HepG2 (cell line): ENCODE measurements around the gene INAFM2. TPM values are rescaled to one million over a fixed set of nuclear protein-coding genes. Genes with fewer than 3 reads are reported as not detected.

Experiments used
- ARNT2 ChIP-seq: sonication (generic); formaldehyde crosslinking; IDR thresholded peaks from 2 replicates; pipeline ENCODE4 v1.8.0; 2022; ENCODE audit warnings: mild to moderate bottlenecking, low read depth, missing genetic modification reagents, moderate library complexity
- DZIP1 ChIP-seq: sonication (generic); formaldehyde crosslinking; IDR thresholded peaks from 2 replicates; pipeline ENCODE4 v1.5.0; 2020; ENCODE audit warnings: mild to moderate bottlenecking, missing genetic modification reagents
- EZH2 ChIP-seq: conservative IDR thresholded peaks from 2 replicates; pipeline ENCODE4 v1.6.1; 2012; ENCODE audit warnings: mild to moderate bottlenecking, low read depth, low read length, moderate library complexity
- GRHL1 ChIP-seq: sonication (generic); formaldehyde crosslinking; conservative IDR thresholded peaks from 2 replicates; pipeline ENCODE4 v1.8.0; 2022; ENCODE audit warnings: missing genetic modification reagents
- ISL2 ChIP-seq: sonication (generic); formaldehyde crosslinking; IDR thresholded peaks from 2 replicates; pipeline ENCODE4 v1.5.0; 2020; ENCODE audit warnings: missing genetic modification reagents
- LBX2 ChIP-seq: sonication (generic); formaldehyde crosslinking; IDR thresholded peaks from 2 replicates; pipeline ENCODE4 v1.5.0; 2020; ENCODE audit warnings: missing genetic modification reagents, mild to moderate bottlenecking, borderline replicate concordance
- REL ChIP-seq: sonication (generic); formaldehyde crosslinking; conservative IDR thresholded peaks from 2 replicates; pipeline ENCODE4 v1.8.0; 2022; ENCODE audit warnings: mild to moderate bottlenecking, missing genetic modification reagents, moderate library complexity
- ZBTB2 ChIP-seq: sonication (generic); formaldehyde crosslinking; IDR thresholded peaks from 2 replicates; pipeline ENCODE4 v1.8.0; 2022; ENCODE audit warnings: low read depth, missing genetic modification reagents
- ZBTB49 ChIP-seq: sonication (generic); formaldehyde crosslinking; IDR thresholded peaks from 2 replicates; pipeline ENCODE4 v1.4.0; 2020; ENCODE audit warnings: missing genetic modification reagents, borderline replicate concordance
- ZBTB8A ChIP-seq: sonication (generic); formaldehyde crosslinking; IDR thresholded peaks from 2 replicates; pipeline ENCODE4 v1.4.0; 2020; ENCODE audit warnings: mild to moderate bottlenecking, low read depth, missing genetic modification reagents, borderline replicate concordance
- ZNF180 ChIP-seq: sonication (generic); formaldehyde crosslinking; IDR thresholded peaks from 2 replicates; pipeline ENCODE4 v1.4.0; 2020; ENCODE audit warnings: low read depth, missing genetic modification reagents, borderline replicate concordance
- ZNF232 ChIP-seq: sonication (generic); formaldehyde crosslinking; IDR thresholded peaks from 2 replicates; pipeline ENCODE4 v1.4.0; 2020; ENCODE audit warnings: missing genetic modification reagents, borderline replicate concordance
- ZNF7 ChIP-seq: IDR thresholded peaks from 2 replicates; pipeline ENCODE4 v1.6.1; 2016; ENCODE audit warnings: missing biosample characterization, missing genetic modification reagents
- ZNF841 ChIP-seq: sonication (generic); formaldehyde crosslinking; IDR thresholded peaks from 2 replicates; pipeline ENCODE4 v1.8.1; 2023; ENCODE audit warnings: missing genetic modification reagents, borderline replicate concordance
- polyA plus RNA-seq, 8 experiments: library from polyadenylated mRNA; depleted of rRNA in 3 of 8; stranded (reverse) in 7 of 8; unstranded in 1 of 8; fragments of >200 nt; fragmentation: Illumina TruSeq in 4 of 8; extraction: Trizol in 4 of 8; gene quantifications; 2 replicates each; pipeline versions ENCODE4 v1.2.1 to v1.2.3, GENCODE V29; 2011 to 2016; ENCODE audit warnings: low read depth in 4 of 8, missing spikeins in 1 of 8, mixed read lengths in 1 of 8; ENCODE audit not compliant: insufficient read depth in 1 of 8
- total RNA-seq, 5 experiments: library from RNA; depleted of rRNA; stranded (reverse); fragments of >200 nt; fragmentation: Illumina TruSeq; extraction: Trizol; gene quantifications; 2 replicates each; pipeline ENCODE4 v1.2.3, GENCODE V29; 2016; ENCODE audit warnings: low read depth in 1 of 5

Gene INAFM2
- total and polyA plus RNA-seq, 2 of the 13 experiments (the other 11 are each of a cell fraction or from before 2014, with no cell fraction given) = 5.5 to 6.5 TPM

GRCh38 chr15:40323239-40323952 lies at the start of gene INAFM2 (continued):
- TF ChIP-seq LBX2 (CRISPR knock-in tag) (peak; percentile 60; the same call in 1 of the 2 replicates), ZNF232 (CRISPR knock-in tag) (0 out of 2 replicates have a peak, but pooled peaks have one; percentile 52), ISL2 (CRISPR knock-in tag) (peak; percentile 75), DZIP1 (CRISPR knock-in tag) (no peak), ZBTB49 (no peak), ZNF841 (CRISPR knock-in tag) (no peak), ZNF7 (CRISPR knock-in tag) (no peak), EZH2 (no peak), ZNF180 (no peak), GRHL1 (no peak), ZBTB8A (CRISPR knock-in tag) (no peak), ZBTB2 (CRISPR knock-in tag) (no peak; the same call in none of the 2 replicates), ARNT2 (CRISPR knock-in tag) (0 out of 2 replicates have a peak, but pooled peaks have one; percentile 29), REL (CRISPR knock-in tag) (no peak)
